C1 segment of cervical spinal cord (tissue), 14 donors: ENCODE measurements around the gene INO80B.
"Not testable (repeated sequence)": the region's sequence is repeated elsewhere in the genome, so short reads cannot be mapped to it uniquely, and the experiment has no call there.

ENCODE experiments used
- DNase-seq, 14 donors: peaks; one replicate each; lab custom pipeline; 2025; lab: John Stamatoyannopoulos, UW

The INO80B gene

GRCh38 chr2:74447230-74447999 is 7.5 kb upstream of the INO80B start:
- no peak for DNase-seq

DNA sequence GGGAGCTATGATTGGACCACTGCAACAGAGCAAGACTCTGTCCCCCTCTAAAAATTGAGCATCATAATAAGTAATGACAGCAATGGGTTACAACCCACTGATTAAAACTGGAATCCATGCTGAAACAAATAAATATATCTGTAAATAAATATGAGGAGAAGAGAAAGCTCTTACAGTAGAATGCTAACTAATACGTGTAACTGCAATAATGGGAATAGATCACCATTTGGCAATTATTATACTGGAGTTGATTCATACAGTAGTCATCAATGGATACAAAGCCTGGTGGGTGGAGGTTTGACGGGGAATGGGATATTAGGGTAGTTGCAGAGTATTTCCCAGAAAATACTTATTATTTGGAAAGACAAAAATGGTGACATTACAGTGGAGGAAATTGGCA is 6.1 kb upstream of the INO80B start:
- no peak for DNase-seq

- DNase-seq, result no peak
These were observed 4.2 kb upstream of the INO80B start for GRCh38 chr2:74450570-74451190.

GRCh38 chr2:74457129-74457548 is 2.3 kb downstream of the INO80B start:
- DNase-seq, result no peak

DNA sequence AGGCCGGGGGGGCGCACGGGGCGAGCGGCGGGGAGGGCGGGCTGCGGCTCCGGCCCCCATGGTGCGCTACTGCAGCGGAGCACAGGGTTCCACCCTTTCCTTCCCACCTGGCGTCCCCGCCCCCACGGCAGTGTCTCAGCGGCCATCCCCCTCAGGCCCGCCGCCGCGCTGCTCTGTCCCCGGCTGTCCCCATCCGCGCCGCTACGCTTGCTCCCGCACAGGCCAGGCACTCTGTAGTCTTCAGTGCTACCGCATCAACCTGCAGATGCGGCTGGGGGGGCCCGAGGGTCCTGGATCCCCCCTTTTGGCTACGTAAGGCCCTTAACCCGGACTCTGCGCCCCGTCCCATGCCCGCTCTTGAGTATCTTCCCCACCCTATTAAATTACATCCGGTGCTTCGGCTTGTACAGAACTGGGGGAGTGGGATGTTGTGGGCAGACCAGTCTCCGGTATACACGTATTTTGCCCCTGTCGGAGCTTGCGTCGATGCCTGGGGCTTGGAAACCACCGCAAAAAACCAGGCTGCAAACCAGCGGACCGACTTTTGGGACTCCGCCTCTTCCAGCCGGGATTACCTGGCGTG is 2.8 kb downstream of the INO80B start:
- peak in 5 of 14 donors; percentile 63 to 80 (median 76) for DNase-seq

DNA sequence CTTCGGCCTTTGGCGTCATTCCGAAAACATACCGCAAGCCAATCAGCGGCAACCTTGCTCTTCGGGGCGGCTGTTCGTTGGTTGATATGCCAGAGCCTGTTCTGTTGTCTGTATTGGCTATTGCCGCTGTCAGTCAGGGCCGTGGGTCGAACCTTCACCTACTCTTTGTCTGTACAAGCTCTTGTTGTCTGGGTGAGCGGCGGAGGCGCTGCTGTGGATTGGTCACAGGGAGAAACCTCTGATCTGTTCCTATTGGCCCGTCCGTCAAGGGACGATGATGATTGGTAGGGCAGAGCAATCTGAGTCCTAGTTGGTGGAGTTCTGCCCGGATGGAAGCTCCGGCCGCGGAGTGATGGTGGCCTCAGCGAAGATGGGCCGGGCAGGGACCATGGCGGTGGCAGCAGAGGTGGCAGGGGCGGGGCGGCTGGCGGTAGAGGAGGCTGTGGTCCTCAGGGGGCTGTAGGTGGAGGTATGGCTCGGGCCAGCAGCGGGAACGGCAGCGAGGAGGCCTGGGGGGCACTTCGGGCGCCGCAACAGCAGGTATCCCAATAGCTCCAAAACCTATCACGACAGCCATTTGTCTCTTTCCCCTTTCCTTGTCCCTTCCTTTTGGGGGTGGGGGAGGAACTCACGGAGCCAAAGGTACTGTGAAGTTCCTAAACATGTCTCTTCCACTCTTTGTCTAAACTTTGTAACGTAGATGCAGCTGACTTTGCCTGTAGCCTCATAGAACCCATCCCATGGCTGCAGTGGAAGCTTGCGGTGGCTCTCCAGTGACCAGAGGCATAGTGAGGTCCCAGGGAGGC is 3.4 kb downstream of the INO80B start, which contains the start of gene WBP1:
Gene WBP1 (plus strand): TSS at position 307 of the 806 bp plus-strand sequence. CDS start 165 bp downstream, at position 472.
- DNase-seq, result peak; percentile 89 to 100 (median 99)

GRCh38 chr2:74458938-74459363 is 4.1 kb downstream of the INO80B start:
- DNase-seq, result no peak

GRCh38 chr2:74459503-74460118 is 4.7 kb downstream of the INO80B start:
- DNase-seq, result not testable (repeated sequence)

- DNase-seq, result not testable (repeated sequence)
These were observed 5.3 kb downstream of the INO80B start for GRCh38 chr2:74460187-74460586.

DNA sequence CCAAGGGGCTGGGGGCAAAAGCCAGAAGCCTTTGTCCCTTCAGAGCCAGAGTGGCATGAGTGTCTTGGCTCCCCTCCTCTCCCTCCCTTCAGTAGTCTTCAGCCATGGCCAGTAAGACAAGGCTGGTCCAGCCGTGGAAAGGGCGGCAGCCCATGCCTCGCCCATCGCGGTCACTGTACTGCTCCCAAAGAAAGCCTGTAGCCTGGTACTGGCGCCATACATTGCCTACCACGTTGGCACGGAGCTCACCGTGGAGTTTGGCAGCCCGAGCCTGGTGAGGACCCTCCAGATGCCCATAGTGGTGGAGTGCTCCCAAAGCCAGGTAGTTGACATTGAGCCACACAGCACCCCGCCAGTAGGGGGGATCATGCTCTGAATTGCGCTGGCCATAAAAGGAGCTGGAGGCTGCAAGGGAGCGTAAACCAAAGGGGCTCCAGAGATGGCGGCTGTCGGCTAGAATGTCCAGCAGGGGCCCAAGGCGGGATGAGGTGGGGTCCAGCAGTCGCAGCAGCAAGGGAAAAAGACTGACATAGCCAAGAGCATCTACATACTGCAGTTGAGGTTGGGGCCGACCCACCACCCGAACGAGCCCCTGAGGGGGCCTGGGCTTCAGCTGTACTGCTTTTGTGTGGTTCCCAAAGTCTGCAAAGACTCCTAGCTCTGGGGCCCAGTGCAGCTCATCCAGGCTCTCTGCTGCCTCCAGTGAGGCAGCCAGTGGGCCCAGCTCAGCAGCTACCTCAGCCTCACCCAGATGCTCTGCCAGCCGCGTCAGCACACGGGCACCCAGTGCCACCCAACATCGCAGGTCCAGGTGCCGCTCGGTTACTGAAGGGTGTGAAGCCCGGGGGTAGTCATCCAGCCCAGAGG is 6.5 kb downstream of the INO80B start:
- no peak for DNase-seq

DNA sequence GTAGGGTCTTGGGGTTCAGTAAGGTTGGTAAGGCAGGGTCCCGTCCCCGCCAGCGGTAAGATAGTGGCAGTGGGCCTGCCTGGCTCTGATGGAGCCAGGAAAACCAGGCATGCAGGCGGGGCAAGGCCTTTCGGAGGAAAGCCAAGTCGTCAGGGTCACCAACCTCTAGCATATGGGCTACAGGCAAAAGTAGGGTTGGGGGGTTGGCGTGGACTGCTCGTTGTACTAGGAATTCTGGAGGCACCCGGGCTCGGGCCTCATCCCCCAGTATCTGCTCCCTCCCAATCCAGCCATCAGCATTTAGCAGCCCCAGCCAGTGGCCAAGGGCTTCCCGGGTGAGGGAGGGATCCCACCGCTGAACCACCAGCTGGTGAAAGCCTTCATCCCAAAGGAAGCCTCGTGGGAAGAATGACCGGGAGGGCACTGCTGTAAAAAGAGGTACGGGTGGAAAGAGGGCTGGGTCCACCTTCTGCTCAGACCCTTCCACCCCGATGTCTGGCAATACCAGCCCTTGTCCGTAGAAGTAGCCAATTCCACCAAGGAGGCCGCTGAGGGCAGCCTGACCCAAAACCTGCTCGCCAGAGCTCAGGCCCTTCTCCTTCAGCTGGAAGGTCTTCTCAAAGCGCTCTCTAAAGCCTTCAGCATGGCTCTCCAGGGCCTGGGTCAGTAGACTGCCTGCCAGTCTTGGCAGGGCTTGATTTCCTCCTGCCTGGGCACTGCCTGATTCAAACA is 7.3 kb downstream of the INO80B start:
- no peak for DNase-seq

DNA sequence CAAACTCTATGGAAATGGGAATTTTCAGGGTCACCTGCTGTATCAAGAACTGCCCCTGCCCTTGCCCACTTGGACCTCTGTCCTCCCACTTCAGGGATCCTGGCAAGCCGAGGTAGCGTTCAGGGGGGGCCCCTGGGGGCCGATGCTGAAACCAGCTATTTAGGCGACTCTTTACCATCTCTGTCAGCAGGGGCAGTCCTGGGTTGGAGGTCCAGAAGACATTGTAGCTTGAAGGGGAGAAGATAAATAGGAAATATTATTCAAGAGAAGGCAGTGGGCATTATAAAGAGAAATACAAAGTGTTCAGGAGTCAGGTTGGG is 7.9 kb downstream of the INO80B start:
- no peak for DNase-seq

DNA sequence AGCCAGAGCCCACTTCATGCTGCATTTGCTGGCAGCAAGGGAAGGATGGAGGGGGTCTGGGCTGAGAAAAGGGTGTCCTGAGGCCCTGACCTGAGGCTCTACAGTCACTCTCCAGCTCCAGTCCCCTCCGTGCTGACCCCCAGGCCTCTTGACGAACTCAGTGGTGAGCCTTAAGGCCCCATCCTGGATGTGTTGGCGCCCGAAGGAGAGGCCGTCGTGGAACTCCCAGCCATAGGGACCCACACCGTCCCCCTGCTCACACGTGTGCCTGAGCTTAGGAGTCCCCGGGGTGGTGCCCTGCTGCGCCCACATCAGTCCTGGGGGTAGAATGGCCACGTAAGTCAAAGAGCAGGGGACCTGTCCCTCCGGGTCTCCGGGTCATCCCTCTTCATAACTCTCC is 9.5 kb downstream of the INO80B start:
- DNase-seq, result no peak

GRCh38 chr2:74470742-74471141 is 15.9 kb downstream of the INO80B start:
- not testable (repeated sequence) for DNase-seq

DNA sequence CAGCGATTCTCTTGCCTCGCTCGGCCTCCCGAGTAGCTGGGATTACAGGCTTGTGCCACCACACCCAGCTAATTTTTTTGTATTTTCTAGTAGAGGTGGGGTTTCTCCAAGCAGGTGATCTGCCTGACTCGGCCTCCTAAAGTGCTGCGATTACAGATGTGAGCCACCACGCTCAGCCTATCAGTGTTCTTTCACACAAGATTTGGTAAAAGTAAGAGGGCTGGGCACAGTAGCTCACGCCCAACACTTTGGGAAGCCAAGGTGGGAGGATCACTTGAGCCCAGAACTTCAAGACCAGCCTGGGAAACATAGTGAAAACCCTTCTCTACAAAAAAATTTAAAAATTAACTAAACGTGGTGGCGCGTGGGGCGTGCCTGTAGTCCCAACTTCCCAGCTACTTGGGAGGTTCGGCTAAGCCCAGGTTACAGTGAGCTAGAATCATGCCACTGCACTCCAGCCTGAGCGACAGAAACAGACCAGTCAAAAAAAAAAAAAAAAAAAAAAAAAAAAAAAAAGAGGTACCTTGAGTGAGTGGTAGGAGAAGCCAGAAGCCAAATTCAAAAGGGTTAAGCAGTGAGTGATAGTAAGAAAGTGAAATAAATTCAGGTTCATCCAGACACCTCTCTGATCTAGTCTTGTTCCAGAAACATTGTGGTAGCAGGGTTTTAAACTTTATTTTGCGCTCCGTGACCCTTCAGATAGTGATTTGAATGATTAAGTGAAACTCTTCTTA is 16.6 kb downstream of the INO80B start:
- no peak for DNase-seq

- DNase-seq, result peak; percentile 60 to 95 (median 86)
These were observed 17.4 kb downstream of the INO80B start, which contains the start of gene MRPL53 for GRCh38 chr2:74472086-74472944. Gene MRPL53, minus strand, starts transcription at chr2:74472680. Its CDS starts 20 bp downstream, at chr2:74472660.

DNA sequence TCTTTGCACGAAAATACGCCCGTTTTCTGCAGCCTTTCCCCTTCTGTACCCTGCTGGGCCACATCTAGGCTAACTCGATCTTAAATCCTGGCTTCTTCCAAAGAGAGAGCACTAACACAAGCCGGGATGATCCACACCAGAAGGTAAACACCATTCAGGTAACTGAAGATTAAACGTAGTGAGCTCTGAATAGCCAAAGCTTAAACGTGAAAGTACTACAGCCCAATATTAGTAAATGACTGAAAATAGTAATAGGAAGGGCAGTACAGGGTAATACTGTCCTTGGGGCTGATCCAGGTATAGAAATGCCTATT is 18.0 kb downstream of the INO80B start:
- DNase-seq, result no peak

DNA sequence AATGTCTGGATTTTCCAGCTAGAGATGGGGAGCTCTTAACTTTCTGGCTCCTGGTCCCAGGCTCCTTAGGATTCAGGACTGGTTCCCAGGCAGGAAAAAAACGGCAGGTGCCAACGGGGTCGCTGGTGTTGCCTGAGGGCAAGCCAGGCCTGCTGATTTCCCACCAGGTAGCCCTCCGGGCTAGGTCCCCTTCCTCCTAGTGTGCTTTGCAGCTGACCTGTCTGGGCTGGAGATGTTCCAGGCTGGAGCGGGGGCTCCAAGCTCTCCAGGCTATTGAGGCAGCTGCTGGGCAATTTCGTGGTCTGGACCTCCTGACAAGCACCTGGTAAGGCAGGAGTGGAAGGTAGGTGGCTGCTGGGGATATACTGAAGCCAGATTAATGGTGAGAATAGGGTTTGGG is 19.6 kb downstream of the INO80B start:
- DNase-seq, result no peak
